Measurements from ENCODE around the gene EPHA8.

Gene EPHA8

DNA sequence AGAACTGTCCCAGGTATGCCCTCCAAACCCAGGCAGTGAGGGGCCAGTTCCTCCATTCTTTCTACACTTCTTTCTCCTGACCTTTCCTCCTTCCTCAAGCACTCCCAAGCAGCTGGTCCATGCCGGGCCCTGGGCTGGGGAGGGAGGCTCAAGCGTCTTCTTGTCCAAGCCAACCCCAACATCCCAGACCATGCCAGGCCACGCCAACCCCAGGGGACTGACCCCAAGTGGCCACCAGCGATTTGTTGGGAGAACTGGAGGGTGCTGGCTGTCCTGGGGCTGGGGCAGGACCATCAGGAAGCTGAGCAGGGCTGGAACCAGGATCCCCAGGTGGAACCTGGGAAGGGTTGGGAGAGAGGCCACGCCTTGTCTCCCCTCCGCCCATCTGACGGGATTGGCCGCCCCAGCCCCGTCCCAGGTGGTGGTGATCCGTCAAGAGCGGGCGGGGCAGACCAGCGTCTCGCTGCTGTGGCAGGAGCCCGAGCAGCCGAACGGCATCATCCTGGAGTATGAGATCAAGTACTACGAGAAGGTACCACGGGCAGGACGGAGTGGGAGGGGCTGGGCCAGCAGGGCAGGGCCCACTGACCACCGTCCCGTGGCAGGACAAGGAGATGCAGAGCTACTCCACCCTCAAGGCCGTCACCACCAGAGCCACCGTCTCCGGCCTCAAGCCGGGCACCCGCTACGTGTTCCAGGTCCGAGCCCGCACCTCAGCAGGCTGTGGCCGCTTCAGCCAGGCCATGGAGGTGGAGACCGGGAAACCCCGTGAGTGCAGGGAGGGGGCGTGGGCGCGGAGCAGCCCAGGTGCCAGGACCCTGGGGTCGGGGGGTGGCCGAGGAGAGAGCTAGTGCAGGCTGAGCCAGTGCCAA lies 29.9 kb downstream of the EPHA8 start:
- no peak for DNase-seq (ENCODE audit: low spot score)

- DNase-seq (ENCODE audit: low spot score), result no peak
Measured at GRCh38 chr1:22594396-22594795, 31.1 kb downstream of the EPHA8 start.

DNA sequence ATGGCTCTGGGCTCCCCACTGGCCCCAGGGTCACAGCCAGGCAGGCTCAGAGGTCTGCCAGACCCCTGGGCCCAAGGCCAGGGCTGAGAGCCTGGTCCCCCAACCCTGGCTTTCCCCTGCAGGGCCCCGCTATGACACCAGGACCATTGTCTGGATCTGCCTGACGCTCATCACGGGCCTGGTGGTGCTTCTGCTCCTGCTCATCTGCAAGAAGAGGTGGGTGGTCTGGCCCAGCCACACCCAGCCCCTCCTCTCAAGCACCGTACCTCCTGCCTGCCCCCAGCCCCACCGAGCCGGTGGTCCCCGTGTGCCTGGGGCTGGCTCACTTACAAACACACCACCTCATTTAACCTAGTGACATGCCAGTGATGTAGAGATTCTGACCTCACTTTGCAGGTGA lies 31.8 kb downstream of the EPHA8 start:
- no peak for DNase-seq (ENCODE audit: low spot score)

DNA sequence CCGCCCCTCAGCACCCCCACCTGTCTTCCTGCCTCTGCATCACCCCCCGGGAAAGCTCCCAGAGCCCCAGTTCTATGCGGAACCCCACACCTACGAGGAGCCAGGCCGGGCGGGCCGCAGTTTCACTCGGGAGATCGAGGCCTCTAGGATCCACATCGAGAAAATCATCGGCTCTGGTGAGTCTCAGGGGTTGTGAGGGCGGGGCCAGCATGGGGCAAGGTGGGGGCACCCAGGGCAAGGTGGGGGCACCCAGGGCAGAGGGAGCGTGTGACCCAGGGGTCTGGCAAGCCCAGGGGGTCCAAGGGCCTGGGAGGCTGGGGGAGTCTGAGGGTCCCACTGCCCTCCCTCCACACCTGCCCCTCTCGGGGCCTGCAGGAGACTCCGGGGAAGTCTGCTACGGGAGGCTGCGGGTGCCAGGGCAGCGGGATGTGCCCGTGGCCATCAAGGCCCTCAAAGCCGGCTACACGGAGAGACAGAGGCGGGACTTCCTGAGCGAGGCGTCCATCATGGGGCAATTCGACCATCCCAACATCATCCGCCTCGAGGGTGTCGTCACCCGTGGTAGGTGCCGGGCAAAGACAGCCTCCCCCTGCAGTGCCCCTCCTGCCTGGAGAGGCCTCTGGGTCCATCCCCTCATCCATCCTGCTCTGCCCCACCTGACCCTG lies 34.1 kb downstream of the EPHA8 start:
- no peak for DNase-seq (ENCODE audit: low spot score)

DNA sequence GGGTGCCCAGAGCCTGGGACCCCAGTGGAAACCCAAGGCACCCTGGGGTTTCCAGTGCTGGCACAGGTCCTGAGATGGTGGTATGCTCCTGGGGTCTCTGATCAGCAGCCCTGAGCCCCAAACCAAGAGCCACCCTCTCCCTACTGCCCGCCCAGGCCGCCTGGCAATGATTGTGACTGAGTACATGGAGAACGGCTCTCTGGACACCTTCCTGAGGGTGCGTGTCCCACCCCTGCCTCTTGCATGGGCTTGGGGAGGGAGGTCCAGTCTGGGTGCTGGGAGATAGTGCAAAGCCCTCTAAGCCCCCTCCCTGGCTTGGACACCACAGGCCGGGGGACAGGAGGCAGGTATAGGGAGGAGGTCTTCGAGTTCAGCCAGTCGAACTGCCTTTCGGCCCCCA lies 34.7 kb downstream of the EPHA8 start:
- DNase-seq (ENCODE audit: low spot score), result no peak

DNA sequence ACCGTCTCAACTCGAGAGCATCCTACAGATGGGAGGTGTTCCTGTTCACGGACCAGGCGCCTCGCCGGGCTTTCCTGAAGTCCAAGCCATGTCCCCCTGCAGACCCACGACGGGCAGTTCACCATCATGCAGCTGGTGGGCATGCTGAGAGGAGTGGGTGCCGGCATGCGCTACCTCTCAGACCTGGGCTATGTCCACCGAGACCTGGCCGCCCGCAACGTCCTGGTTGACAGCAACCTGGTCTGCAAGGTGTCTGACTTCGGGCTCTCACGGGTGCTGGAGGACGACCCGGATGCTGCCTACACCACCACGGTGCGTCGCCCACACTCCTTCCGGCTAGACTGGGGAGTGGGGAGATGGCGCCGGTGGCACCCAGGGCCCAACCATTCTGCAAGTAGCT lies 35.4 kb downstream of the EPHA8 start:
- DNase-seq (ENCODE audit: low spot score), result no peak

DNA sequence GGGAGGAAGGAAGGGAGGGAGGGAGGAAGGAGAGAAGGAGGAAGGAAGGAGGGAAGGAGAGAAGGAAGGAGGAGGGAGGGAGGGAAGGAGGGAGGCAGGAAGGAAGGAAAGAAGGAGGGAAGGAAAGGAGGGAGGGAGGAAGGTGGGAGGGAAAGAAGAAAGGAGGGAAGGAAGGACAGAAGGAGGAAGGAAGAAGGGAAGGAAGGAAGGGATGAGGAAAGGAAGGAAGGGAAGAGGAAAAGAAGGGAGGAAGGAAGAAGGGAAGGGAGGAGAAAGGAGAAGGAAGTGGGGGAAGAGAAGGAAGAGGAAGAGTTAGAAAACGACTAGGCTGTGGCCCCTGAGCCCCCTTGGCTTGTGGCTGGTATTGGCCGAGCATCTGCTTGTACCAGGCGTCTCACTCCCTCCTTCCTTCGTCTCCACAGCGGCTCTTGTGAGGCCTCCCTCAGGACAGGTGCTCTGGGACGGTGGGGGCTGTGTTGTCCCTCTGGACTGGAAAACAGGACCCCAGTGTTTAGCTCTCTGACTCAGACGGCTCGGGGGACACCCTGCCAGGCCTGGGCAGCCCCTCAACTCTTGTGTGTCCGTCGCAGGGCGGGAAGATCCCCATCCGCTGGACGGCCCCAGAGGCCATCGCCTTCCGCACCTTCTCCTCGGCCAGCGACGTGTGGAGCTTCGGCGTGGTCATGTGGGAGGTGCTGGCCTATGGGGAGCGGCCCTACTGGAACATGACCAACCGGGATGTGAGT lies 37.0 kb downstream of the EPHA8 start:
- no peak for DNase-seq (ENCODE audit: low spot score)

DNA sequence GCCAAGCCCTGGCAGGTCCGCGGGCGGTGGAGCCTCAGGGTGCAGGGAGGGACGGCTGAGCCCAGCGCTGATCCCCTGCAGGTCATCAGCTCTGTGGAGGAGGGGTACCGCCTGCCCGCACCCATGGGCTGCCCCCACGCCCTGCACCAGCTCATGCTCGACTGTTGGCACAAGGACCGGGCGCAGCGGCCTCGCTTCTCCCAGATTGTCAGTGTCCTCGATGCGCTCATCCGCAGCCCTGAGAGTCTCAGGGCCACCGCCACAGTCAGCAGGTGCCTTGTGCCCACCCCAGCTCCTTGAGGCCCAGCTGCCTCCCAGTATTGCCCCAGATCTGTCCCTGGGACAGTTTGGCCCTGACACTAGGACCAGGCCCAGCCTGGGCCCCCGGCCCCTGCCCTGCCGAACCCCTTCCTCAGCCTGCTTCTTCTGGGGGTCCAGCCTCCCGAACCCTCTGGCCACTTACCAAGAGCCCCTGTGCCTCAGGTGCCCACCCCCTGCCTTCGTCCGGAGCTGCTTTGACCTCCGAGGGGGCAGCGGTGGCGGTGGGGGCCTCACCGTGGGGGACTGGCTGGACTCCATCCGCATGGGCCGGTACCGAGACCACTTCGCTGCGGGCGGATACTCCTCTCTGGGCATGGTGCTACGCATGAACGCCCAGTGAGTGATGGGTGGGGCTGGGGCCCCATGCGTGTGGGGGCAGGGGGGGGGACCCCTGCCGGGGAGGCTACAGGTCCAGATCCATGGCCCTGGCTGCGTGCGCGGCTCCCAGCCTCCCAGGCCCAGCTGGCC lies 37.7 kb downstream of the EPHA8 start:
- DNase-seq (ENCODE audit: low spot score), result no peak

- DNase-seq (ENCODE audit: low spot score), result no peak
Measured at GRCh38 chr1:22601610-22602009, 38.3 kb downstream of the EPHA8 start.

GRCh38 chr1:22602060-22602740 lies 38.9 kb downstream of the EPHA8 start:
- no peak for DNase-seq (ENCODE audit: low spot score)

DNA sequence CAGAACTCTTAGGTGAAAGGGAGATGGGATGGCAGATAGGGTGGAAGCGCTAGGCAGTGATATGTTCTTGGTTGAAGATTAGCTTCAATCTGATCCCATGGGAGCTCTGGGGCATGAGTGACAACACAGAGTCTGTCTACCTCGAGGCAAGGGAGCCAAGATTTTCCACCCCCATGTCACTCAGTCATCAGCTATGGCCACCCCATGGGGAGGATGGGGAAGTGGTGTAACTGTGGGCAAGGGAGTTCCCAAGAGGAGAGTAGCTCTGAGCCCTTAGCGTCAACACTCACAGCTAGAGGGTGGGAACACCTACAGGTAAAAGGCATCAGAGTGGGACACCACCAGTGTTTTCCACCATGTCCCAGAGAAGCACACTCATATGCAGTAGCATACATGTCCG lies 42.9 kb downstream of the EPHA8 start:
- no peak for DNase-seq (ENCODE audit: low spot score)

DNA sequence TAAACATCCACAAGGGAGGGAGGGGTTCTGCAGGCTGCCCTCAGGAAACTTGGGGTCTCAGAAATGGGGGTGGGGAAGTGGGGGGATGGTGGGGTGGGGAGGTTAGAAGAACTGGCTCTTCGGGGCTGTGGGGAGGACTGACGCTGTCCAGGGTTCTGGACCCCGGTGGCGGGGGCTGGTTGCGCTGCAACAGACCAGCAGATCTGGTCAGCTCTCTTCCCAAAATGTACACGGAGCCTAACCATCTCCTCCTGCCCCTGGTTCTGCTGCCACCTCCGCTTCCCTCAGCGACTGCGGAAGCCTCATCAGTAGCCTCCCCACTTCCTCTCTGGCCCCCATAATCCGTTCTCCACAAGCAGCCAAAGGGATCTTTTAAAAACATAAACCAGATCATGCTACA lies 43.9 kb downstream of the EPHA8 start:
- no peak for DNase-seq (ENCODE audit: low spot score)

DNA sequence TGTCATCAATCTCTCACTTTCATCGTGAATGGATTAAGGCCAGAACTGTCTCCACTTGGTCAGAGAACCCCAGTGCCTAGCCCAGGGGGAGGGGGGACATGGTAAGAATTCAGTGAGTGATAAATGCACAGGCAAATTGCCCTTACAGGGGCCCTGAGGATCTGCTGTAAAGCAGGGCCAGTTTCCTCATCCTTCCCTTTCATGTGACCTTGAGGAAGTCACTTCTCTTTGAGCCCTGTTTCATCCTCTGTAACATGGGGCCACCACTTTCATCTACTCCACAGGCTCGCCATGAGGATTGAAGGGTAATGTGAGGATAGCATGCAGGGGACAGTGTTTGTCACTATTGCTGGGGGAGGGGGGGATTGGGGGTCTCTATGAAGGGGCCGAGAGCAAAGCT lies 45.1 kb downstream of the EPHA8 start:
- no peak for DNase-seq (ENCODE audit: low spot score)

DNA sequence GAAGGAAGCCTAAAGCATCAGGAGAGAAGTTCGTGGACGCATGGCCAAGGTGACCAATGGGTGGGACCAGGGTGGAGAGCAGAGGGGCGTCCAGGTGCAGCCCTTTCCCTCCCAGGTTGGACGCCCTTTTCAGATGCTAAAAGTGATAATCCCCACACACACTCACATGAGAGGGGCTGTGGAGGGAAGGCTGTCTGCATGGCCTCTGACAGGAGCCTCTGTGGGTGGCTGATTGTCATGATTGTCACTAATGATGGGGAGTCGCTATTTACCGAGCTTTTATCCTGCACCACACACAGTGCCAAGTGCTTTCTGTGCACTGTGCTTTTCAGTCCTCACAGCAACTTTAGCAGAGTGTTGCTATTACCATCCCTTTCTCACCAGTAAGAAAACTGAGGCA lies 46.0 kb downstream of the EPHA8 start:
- DNase-seq (ENCODE audit: low spot score), result no peak

GRCh38 chr1:22611530-22611947 lies 48.2 kb downstream of the EPHA8 start:
- DNase-seq (ENCODE audit: low spot score), result no peak

- DNase-seq (ENCODE audit: low spot score), result no peak
Measured at GRCh38 chr1:22612671-22613571, 49.6 kb downstream of the EPHA8 start.

GRCh38 chr1:22613572-22613918 lies 50.3 kb downstream of the EPHA8 start:
- DNase-seq (ENCODE audit: low spot score), result no peak

DNA sequence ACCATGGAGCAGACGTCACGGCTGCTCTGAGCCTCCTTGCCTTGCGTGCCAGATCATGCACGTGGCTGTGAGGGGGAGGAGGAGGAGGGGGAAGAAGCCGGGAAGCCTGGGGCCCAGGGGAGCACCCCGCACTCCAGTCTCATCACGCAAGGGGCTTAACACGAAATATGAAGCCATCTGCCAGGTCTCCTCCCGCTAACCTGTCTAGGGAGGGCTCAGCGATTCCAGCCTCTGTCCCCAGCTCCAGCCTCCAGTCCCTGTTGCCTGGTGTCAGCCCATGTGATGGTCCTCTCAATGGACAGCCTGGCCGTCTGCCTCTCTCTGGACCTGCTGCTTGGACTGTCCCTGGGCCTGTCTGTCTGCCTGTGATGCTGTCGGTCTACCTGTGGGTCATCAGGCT lies 50.7 kb downstream of the EPHA8 start:
- no peak for DNase-seq (ENCODE audit: low spot score)

DNA sequence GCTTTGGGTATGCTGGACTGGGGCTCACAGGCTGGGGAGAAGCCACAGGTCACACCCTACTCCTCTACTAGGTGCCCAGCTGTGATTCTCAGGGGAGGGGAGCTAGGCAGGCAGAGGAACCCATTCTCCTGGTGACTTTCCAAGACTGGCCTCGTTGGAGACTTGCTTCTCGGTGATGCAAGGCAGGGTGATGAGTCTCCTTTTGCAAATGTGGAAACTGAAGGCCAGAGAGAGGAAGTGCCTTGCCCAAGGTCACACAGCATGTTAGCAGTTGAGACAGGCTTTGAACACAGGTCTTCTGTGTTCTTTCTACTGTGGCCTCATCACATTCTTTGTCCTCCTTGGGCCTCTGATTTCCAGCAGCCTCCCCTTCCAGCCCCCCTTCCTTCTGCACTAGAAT lies 52.6 kb downstream of the EPHA8 start:
- DNase-seq (ENCODE audit: low spot score), result no peak

DNA sequence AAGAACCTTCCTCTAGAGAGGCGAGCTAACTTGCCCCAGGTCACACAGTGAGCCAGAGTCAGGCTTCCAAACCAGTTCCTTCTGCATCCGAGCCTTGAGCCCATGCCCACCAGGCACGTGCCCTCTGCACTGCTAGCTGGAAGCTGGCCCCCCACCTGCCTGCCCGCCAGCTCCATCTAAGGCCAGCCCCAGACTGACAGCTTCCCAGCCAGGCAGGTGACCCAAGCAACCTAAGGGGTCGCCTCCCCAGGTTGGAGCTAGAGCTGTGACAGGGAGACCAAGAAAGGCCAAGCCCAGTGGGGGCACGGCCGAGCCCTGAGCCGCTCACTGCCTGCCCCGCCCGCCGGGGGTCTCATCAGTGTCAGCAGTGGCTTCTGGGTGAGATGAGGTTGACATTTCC lies 53.3 kb downstream of the EPHA8 start:
- no peak for DNase-seq (ENCODE audit: low spot score)

DNA sequence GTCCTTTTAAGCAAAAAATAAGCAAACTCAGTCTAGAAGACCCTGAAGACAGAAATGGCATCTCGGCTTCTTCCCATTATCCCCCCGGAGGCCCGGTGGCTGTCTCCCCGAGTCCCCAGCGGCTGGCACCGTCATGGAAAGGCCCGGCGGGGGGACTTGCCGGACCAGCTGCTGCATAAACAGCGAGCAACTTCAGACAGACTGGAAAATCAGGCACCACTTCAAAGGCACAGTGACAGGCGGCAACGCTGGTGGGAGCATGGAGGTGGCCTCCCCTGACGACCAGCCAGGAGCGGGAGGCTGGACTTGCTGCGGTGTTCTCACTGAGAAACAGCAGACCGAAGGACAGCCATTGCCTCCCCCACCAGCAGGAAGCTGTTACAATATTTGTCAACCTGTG lies 54.8 kb downstream of the EPHA8 start:
- DNase-seq (ENCODE audit: low spot score), result no peak

Measured in CD4-positive, alpha-beta T cell treated with Interleukin-15 for 4 hours (primary cell).